ENCODE data around the gene KCNIP1. TPM values are rescaled to one million over a fixed set of nuclear protein-coding genes. Genes with fewer than 3 reads are reported as not detected.
"Not testable (repeated sequence)": the region's sequence is repeated elsewhere in the genome, so short reads cannot be mapped to it uniquely, and the experiment has no call there.

KCNIP1 gene
- total RNA-seq, 1 donor from 2014 or later, result 32.4 TPM

DNA sequence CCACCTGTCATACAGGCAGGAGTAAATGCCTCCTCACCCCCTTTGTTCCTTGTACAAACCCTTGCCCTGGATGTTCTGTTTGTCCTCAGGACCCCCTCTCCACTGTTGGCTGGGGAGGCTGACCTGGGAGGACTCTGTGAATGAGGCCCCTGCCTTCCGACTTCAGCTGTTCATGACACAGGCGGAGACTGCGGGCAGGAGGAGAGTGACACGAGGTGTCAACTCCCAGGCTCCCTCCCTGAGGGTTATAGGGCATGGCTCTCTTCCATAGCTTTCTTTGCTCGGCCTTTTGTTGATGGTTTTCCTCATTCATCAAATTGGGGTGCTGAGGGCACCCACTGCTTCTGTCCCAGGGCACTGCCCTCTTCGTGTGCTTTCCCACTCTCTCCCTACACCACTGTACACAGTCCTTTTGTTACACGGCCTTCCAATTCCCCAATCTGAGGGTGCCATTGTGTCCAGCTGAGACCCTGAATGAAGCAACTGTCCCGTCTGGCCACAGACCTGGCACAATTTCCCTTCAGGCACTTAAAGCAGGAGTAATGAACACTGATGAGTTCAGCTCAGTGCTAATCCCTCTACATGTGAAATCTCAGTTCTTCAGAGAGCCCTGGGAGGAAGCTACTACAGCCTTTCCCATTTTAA is 33.8 kb downstream of the KCNIP1 start:
- no peak for DNase-seq (ENCODE audit: low read depth)

DNA sequence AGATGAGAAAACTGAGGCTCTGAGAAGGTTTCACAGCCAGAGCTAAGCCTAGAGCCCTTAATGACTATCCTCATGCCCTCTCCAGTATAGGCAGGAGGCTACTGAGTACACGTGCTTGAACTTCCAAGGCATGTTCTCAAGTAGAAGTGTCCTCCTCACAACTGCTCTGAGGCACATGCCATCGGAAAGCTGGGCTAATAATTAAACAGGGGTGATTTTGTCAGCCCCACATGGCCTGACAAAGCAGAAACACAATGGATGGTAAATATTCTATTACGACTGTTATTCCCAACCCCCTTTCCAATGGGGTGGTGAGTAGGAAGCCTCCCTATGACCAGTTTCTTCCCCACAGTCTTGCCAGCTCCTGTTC is 34.3 kb downstream of the KCNIP1 start:
- peak; percentile 85 for DNase-seq (ENCODE audit: low read depth)

DNA sequence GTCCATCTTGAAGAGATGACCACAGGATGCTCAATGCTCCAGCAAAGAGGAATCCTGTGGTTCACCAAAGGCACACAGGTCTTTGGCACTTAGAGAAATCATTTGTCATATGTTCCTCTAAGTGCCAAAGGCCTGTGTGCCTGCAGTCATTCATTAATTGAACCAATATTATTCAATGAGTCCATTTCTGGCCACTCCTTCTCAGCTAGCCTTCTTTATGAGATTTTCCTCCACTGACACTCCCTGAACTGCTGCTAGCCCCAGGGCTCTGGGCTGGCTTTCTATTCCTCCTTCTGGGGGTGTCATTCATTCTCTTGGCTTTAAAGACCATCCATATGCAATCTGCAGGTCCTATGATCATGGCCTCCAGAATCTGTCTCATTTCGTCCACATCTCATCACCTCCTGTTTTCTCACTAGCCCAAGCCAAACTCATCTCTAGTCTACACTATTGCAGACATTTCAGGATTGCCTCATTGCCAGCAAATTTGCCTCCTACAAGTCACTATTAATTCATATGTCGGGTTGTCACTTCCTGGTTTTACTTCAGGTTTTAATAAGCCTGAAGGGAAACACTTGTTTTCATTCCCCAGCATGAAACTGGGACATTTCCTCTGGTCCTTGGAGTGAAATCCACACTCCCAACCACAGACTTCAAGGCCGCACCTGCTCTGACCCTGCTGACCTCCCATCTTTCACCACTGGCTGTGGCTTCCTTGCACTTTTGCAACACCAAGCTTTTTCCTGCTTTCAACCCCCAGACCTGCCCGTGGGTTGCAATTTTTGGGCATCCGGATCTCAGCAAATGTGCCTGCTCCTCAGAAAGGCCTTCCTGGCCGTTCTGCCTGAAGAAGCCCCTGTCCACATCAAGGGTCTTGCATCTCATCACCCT is 35.1 kb downstream of the KCNIP1 start:
- peak; percentile 45 for DNase-seq (ENCODE audit: low read depth)

DNA sequence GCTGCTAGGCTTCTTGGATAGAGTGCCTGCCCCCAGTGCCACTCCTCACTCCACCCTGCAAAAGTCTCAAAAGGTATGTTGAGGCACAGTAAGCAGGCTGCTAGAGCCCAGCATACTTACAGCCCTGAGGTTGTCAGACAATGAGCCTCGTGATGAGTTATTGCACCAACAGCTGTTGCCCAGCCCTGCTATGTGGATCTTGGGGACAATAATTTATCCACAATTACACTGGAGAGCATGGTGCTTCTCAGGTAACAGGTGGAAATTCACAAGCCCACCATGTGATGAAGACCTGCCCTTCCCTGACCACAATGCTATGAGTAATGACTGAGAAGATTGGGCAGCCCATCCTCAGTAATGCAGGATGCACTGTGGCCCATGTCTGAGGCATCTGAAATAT is 36.5 kb downstream of the KCNIP1 start:
- no peak for DNase-seq (ENCODE audit: low read depth)

DNA sequence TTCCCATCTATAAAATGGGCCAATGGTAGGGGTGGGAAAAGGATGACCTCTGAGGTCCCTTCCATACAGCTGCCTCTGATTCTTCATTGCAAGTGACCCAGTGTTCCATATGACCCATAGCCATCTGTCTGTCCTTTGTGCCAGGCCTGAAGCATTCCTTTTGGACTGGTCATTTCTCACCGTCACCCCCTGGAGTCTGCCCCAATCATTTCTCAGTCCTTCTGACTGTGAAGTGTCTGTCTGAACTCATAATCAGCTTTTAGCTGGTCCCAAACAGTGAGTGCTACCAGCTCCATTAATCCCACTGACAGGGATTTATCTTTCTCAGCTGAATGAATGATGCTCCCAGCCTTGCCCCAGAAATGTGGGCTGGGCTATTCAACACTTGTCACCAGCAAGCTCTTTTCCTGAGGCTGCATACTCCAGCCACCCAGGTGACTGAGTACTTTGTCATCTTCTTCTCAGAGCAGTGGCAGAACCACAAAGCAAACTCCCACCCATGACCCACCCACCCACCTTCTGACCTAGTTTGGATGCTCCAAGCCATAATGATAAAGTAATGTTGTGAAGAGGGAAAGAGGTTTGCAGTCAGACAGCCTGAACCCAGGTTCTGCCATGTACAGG is 37.4 kb downstream of the KCNIP1 start:
- no peak for DNase-seq (ENCODE audit: low read depth)

DNA sequence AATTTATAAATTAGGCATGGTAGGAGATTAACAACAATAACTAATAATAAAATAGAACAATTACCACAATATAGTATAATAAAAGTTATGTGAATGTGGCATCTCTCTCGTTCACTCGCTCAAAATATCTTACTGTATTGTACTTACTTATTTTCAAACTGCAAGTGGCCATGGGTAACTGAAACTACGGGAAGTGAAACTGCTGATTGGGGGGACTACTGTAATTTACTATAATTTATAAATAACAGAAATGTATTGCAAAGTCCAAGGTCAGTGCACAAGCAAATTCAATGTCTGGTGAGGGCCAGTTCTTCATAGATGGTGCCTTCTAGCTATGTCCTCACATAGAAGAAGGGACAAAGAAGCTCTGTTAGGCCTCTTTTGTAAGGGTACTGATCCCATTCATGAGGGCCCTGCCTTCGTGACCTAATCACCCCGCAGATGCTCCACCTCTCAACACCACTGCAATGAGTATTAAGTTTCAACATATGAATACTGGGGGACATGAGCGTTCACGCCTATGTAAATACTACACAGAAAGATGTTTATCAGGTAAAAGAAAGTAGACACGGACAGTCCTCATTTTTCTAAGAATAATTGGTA is 39.0 kb downstream of the KCNIP1 start:
- no peak for DNase-seq (ENCODE audit: low read depth)

DNA sequence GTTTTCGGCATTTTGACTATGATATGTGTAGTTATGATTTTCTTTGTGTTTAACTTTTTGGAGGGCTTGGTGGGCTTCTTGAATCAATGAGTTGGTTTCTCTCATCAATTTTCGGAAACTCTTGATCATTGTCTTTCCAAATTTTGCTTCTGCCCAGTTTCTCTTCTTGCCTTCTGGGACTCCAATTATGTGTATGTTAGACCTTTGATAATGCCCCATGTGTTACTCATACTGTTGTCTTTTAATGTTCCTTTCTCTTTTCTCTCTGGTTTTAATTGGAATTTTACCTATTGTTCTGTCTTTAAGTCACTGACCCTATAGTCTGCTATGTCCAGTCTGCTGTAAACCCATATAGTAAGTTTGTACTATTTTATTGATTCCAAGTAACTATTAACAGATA is 41.5 kb downstream of the KCNIP1 start:
- DNase-seq (ENCODE audit: low read depth), result no peak

DNA sequence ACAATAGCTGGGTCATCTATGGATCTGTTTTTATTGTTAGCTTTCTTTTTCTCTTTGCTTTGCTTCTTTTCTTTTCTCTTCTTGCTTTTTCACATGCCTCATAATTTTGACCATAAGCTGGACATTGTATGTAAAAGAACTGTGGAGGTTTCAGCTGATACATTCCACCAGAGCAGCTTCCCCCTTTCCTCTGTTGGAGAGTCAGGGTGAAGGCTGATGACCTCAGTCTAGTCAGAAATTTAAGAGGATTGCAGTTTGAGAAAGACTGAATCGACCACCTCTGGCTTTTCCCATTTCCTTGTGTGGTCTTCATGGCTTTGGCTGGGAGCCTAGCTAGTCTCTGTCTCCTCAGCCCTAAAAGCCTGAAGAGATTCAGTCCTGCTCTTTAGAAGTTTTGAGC is 42.0 kb downstream of the KCNIP1 start:
- DNase-seq (ENCODE audit: low read depth), result no peak

DNA sequence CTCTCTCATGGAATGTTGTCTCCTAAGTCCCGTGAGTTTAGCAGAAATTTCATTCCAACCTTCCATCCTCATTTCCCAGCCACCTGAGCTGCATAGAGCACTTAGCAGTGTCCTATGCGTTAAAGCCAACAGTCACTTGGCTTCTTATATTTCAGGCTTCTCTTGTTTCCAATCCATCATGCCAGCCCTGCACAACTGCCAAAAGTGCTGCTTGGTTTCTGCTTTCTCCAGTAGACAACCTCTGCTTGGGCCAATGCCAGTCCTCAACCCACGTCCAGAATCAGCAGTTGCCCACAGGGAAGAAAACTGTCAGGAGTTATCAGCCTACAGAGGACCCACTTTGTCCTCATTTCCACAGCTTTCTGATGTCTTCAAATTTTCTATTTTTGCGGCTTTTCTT is 42.5 kb downstream of the KCNIP1 start:
- DNase-seq (ENCODE audit: low read depth), result no peak

DNA sequence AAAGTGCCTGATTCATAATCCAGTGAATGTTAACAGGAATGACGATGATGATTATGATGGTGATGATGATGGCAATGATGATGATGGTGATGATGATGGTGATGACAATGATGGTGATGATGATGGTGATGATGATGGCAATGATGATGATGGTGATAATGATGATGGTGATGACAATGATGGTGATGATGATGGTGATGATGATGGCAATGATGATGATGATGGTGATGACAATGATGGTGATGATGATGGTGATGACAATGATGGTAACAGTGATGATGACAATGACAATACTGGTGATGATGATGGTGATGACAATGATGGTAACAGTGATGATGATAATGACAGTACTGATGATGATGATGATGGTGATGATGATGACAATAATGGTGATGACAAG is 46.6 kb downstream of the KCNIP1 start:
- not testable (repeated sequence) for DNase-seq (ENCODE audit: low read depth)

DNA sequence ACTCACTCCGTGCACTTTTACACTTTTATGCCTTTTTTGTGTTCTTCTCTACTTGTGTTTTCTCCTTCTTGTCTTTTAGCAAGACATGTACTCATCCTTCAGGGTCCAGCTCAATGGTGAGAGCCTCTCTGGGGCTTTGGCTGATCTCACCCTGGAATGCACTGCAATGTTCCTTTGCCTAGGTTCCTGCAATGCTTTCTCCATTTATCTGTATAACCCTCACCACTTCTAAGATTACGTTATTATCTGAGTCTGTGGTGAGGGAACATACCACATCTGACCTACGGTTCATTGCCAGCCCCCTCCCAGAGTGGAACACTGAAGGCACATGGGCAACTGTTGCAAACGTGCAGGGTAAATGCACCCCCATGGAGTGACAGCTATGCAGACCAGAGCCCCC is 47.3 kb downstream of the KCNIP1 start:
- no peak for DNase-seq (ENCODE audit: low read depth)

DNA sequence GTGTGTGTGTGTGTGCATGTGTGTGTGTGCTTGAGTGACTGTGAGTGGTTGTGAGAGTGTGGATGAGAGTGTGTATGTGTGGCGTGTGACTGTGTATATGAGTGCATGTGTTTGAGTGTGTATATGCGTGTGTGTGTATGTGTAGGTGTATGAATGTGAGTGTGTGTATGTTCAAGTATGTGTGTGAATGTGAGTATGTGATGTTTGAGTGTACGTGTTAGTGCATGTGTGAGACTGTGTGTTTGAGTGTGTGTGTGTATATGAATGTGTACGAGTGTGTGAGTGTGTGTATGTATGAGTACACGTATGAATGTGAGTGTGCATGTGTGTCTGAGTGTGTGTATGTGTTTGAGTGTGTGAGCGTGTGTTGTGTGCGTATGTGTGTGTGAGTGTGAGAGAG is 47.8 kb downstream of the KCNIP1 start:
- no peak for DNase-seq (ENCODE audit: low read depth)

DNA sequence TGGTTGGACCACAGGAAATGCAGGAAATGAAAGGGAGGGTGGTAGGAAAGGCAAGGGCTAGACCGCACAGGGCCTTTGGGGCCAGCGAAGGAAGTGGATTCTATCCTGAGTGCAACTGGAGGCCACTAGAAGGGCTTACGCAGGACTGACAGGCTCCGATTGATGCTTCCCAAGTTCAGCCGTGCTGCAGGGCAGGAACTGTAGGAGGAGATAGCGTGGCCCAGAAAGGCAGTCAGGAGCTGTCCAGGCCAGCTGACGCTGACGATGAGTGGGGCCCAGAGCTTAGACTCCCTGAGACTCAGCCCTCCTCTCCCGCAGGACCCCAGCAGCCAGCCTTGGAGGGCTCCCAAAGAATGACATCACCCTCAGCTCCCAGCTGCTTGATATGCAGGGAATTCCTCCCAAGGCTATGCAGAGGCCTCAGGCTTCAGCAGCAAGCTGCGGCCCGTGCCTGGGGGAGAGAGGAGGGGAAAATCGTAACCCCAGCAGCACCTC is 48.8 kb downstream of the KCNIP1 start:
- DNase-seq (ENCODE audit: low read depth), result peak; percentile 69

DNA sequence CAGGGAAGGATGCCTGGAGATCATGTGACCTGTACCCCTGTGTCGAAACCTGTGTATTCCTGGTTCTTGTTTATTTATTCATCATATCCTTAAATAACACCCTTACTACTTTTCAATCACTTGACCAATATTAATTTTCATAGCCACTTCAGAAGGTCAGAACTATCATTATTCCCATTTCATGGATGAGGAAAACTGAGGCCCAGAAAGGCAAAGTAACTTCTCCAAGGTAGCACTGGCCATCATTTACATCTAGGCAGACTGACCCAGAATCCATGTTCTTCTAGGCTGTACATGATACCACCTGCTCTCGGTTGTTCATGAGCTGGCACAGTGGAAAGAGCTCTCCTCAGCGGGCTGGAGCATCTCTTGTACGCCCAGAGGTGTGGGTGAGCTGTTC is 49.4 kb downstream of the KCNIP1 start:
- DNase-seq (ENCODE audit: low read depth), result no peak

DNA sequence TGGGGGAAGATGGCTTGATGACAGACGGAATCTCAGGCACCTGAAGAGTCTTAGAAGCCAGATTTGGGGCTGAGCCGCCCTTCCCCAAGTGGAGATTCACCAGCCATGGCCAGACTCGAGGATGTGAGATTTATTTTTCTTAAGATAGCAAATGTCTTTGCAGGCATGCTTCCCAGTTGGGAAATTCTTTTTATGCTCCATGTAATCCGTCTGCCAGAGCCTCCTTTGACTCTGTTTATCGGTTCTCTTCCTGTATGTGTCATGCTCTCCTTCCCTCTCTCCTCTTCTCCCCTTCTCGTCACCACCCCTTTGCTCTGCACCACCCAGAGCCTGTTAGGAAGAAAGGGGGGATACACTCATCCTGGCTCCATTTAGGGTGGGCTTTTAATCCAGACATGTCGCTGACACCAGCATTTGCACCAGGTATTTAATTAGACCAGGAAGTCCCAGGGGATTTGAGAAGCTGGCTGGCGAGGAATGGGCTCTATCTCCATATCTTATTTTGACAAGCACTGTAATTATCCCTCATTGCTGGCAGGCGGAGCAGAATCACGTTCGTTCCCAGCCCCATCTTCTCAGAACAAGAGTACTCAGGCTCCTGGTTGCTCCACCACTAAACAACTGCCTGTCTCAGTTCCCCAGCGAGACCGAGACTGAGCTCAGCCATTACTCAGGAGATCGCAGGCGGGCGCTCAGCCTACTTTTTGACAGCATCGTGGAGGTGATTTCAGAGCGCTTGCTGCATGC is 50.9 kb downstream of the KCNIP1 start:
- DNase-seq (ENCODE audit: low read depth), result no peak

DNA sequence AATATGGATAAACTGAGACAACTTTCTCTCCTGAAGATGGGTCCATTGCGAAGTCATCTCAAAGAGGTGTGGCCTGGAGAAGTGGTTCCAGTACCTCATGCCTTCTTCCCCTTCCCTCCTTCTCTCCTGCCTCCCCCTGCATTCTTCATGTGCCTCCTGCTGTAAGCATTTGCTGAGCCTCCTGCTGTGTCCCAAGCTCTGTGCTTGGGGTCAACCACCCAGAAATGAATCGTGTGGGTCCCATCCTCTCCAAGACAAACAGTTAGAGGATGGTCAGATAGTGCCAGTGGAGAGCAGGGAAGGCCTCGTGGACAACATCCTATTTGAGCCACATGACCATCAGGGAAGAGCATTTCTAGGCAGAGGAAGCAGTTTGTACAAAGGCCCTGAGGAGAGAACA is 53.5 kb downstream of the KCNIP1 start:
- no peak for DNase-seq (ENCODE audit: low read depth)

DNA sequence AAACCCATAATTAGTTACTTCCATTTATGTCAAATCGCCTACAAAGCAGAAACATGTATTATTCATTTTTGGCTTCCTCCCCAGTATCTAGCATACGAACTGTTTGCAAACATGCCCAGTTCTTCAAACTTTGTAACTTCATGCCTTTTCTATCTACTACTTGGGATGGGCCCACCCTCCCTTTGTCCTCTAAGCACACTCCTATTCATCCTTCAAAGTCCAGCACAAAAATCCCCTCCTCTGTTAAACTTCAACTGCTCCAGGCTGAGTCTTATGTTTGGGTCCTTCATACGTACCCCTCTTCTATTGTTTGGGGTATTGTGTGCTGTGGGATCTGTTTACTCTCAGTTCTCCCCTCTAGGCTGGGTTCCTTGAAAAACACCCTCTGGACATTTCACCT is 55.5 kb downstream of the KCNIP1 start:
- DNase-seq (ENCODE audit: low read depth), result no peak

DNA sequence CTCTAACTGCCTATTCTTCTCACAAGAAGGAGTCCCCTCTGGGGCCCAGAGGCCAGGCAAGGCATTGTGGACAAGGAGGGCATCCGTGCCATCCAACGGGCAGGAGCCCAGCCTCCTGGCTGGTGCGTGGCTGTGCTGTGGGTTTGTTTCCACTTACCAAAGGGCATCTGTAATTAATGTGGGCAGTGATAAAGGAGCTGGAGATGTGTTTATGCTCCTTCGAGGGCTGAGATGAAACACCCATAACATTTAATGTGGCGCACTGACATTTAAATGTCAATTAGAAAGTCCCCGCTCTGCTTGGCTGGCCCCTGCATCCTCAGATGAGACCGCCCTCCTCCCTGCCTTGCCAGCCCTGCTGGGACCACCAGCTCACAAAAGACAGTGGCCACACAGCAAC is 57.1 kb downstream of the KCNIP1 start:
- no peak for DNase-seq (ENCODE audit: low read depth)

DNA sequence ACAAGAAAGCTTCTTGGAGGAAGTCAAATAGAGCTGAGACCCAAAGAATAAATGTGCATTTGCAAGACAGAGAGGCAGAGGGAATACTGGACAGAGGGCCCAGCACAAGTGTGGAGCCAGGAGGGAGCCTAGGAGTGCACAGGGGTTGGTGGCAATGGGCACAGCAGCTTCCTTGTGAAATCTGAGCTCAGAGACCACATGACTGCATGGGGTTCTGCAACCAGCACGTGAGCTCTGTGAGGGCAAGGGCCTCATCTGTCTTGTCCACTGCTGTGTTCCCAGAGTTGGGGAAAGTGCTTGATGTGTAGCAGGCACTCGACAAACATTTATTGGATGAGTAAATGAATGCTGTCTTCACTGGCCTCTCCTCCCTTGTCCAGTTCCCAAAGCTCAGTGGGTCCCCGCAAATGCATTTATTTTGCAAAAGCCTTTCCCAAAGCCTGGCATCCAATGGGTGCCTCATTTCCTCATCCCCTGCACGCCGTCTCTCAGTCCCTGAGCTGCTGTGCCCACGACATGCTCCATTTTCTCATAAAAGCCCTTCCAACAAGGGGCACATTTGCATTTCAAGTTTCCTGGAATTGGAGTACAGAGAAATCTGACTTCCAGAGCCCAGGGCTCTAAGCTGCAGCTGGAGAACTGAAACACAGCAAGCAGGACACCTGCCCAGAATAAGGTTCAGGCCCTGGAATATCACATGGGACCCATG is 58.5 kb downstream of the KCNIP1 start:
- no peak for DNase-seq (ENCODE audit: low read depth)

DNA sequence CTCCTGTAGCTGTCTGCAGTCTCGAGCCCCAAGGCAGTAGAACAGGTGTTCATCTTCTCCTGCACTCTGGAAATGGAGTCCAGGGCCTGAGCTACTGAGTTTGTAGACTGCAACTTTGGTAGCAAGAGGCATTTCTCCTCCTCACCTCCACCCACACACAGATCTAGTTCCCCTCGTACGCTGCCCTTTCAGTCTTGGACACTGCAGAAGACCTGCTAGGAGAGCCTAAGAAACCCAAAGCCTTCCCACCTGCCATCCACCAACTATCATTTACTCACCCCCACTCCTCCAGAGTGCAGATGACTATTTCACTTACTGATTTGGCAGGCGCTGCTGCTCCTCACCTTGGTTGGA is 59.0 kb downstream of the KCNIP1 start:
- no peak for DNase-seq (ENCODE audit: low read depth)

Data from renal cortical epithelial cell (primary cell).